Stimulated activated CD8-positive, alpha-beta memory T cell treated with anti-CD3 and anti-CD28 coated beads, Interleukin-7, amount 100 ng/mL, for 1 hour (primary cell): ENCODE measurements around the gene RBMY1J.
"Not testable (repeated sequence)": the region's sequence is repeated elsewhere in the genome, so short reads cannot be mapped to it uniquely, and the experiment has no call there.

Experiments used
- DNase-seq, 2 donors: peaks; one replicate each; pipeline ENCODE4 v3.0.0-alpha.2; 2020; ENCODE audit warnings: low read depth in 2 of 2

Gene RBMY1J

DNA sequence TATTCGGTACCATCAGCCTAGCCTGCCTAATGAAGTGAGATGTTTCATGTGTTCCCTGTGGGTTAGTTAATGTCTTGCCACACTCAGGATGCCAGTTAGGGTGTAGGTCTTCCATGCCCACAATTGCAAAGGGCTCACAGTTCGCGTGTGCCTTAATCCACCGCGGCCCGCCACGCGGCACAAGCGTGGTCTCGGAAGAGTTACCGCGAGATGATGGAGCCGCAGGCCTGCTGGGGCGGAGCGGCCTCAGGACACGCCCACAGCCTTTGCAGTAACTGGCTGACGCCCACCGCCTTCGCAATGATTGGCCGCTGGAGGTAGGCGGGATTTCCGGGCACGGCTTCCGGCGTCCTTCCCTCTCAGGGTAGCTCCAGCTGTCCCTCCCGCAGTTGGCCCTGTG is at the start of gene RBMY1J:
RBMY1J (plus strand) TSS at position 301 of the 400 bp plus-strand sequence. CDS start 2,038 bp downstream, outside the sequence.
- not testable (repeated sequence) for DNase-seq

DNA sequence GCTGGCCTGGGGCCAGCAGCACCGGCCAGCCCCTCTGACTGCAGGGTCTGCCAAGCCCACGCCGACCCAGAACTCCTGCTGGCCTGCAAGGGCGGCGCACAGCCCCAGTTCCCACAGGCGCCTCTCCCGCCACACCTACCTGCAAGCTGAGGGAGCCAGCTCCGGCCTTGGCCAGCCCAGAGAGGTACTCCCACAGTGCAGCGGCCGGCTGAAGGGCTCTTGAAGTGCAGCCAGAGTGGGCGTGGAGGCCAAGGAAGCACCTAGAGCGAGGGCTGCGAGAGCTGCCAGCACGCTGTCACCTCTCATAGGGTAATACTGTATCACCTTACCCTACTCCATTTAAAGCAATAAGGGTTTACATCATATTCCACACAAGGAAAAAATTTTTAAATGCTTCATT is 35.8 kb upstream of the RBMY1J start:
- no peak for DNase-seq

DNA sequence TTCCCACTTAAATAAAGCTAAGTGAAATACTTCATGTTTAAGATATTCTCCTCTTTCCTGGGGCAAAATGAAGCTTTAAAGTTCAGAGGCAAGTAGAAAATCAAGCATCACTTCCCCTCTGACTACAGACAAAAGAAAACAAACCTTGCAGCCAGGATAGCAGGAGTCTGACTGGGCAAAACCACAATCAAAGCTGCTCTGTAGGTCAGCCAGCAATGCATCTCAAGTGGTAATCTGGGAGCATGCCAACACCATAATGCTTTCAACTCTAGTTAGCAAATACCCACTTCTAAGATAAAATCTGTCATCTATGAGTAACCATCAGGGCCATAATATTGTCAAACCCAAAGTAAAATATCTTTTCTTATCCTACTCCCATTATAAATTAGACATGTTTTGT is 32.6 kb upstream of the RBMY1J start:
- DNase-seq = no peak

DNA sequence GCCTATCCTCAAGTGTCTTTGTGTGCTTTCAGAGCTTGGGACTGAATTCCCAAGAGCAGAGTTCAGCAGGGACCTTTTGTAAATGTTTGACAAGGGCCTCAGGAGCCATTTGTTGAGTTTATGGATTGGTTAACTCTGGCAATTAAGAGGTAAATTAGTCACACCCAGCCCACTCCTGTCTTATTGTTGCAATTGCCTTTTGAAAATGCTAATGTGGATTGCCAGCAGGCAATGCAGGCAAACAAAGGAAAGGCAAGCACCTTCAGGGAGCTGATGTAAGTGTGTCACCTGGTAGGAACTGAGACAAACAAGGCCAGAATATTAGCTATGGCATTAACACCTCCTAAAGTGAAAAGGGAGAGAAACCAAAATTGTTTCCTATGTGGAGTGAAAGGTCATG is 29.7 kb upstream of the RBMY1J start:
- DNase-seq = no peak

DNA sequence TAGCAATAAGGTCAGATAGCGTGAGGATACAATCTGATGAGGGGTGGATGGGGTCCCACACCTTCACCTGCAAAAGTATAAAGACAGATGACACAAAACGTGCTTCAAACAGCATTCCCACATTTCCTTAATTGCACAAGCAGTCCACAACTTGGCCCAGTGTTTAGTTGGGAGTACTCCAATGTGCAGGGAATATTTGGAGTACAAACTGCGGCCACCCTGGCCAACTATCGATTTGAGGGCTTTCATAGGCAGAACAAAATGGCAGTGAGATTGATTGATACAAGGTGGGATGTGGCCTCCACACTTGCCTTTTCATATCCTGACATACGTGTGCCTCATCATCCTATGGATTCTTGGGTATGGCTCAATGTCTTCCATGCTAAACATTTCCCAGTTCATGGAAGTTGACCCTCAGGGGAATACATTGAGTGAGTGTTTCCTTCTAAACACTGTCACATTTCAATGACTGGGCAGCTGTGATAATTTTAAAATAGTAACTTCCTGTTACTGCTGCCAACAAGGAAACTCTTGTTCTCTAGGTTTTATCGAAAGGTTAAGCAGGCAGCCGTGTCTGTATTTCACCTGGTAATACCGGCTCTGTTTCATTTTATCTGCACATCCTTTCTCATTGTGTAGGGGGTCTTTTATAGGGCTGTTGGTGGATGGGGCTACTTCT is 41.6 kb downstream of the RBMY1J start:
- DNase-seq = not testable (repeated sequence)

DNA sequence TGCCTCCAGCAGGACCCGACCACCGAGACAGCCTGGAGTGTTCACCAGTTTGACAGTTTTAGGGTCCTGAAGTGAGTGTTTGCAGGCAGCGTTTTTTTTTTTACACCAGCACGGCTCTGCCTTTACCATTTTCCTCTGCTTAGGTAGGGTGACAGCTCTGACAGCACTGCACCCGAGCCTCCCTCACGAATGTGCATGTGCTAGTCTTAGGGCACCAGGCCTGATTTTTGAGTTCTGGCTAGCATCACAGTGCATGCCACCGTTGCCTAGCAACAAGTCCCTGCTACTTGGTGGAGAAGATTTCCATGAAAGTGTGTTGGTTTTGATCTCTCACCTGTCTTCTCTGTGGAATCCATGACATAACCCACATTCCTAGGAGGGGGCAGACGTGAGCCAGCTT is 52.3 kb downstream of the RBMY1J start:
- DNase-seq = not testable (repeated sequence)

DNA sequence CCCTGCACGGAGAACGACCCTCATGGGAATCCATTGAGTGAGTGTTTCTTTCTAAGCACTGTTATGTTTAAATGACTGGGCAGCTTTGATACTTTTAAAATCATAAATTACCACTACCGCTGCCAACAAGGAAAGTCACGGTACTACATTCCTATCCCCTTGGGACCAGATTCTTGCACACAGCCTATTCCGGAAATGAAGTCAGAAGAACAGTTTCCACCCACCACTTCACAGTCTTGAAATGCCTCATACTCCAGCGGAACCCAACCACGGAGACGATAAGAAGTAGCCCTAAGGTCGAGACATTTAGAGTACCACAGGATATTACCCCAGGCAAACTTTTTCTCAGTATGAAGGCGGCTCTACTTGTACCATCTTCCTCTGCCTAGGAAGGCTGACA is 58.8 kb downstream of the RBMY1J start:
- DNase-seq = not testable (repeated sequence)
